A549 treated with GW870086 at 1 μM for 4 hours (cell line): ENCODE measurements around the gene OR1F1. TPM values are rescaled to one million over a fixed set of nuclear protein-coding genes. Genes with fewer than 3 reads are reported as not detected.

Experiments used
- total RNA-seq: library from RNA; stranded (reverse); fragments of 200-300 nt; extraction: Qiagen RNA extraction; gene quantifications from 5 replicates; pipeline ENCODE4 v1.2.3, GENCODE V29; 2022; ENCODE audit warnings: low read depth

OR1F1 gene
- 0.18 to 0.67 TPM (median 0.35 TPM) in 4 of 5 replicates, not detected in the other for total RNA-seq

DNA sequence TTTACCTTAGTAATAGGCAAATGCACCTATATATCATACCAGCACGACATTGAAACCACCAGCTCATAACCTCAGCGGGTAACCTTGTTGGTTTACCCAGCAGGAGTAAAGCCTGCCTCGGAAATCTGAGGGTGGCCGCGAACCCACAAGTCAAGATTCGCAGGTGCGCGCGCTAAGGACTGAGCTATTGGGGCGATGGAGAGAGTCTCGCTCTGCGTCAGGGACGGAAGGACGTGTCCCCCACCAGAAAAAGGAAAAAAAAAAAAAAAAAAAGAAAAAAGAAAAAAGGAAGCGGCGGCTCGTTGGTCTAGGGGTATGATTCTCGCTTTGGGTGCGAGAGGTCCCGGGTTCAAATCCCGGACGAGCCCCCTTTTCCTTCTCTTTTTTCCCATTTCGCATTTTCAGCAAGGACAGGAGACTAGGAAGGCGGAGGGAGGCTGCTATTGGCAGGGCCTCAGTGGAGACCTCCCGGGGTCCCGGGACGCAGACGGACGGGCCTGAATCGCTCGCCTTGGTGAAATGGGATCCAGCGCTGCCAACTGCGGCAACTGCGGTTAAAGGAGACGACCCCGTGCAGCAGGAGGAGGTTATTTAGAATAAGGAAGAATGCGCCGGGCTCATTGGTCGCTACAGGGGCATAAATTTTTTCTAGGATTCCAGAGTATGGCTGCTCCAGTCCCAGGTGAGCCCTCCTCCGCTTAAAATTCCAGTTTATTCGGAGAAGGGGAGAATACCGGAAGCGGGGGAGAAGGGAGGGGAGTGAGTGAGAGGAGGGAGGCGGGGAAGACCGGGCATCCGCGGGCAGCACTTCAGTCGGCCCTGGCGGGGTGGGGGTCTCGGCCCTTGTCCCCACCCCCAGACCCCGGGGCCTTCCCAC lies at the start of gene OR1F1:
Gene OR1F1, plus strand, starts transcription at position 407 of the 877 bp plus-strand sequence.

DNA sequence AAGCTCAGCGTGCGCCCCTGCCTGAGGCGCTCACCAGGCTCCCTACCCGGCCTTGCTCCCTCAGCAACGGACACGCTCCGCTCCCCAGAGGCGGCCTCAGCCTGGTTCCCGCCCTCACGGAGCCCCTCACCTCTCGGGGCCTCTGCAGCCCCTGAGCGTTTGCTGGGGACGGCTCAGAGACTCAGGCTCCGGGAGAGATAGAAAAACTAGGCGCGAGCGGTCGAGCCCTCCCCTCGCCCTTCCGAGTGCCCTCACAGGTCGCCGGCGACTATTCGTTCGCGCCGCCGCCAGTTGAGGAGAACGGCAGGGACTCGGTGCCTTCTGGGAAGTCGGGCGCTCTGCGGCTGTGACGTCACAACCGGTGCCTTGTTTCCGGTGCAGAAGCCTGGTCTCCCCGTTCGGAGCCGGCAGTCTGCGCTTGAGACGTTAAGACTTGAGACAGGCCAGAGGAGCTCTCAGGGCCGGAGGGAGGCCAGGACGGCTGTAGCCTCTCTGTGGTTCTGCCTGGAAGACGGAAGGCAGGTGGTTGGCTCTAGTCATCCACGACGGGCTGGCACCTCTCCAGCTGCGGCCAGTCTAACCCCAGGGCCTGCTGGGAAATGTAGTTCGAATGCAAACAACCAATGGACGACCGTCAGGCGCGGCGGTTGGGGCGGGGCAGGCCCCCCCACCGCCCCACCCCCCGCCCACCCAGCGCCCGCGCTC lies 47.0 kb downstream of the OR1F1 start, which contains the start of gene ZNF200:
Gene ZNF200, minus strand, starts transcription at position 302 of the 705 bp plus-strand sequence. CDS start 1,403 bp downstream, outside the sequence.

Other genes with a start within 250 kb of the OR1F1 start
- 1.3 to 3.0 TPM (median 2.3 TPM) in 5 replicates for gene KREMEN2, start 223.9 kb upstream of the OR1F1 start, total RNA-seq
- 32.0 to 45.1 TPM (median 41.2 TPM) in 5 replicates for gene PAQR4, start 218.9 kb upstream of the OR1F1 start, total RNA-seq
- gene PKMYT1, start 207.8 kb upstream of the OR1F1 start, total RNA-seq, result 65.1 to 89.9 TPM (median 84.9 TPM) in 5 replicates
- 0.23 to 0.48 TPM (median 0.29 TPM) in 5 replicates for gene CLDN9, start 175.3 kb upstream of the OR1F1 start, total RNA-seq
- gene CLDN6, start 170.0 kb upstream of the OR1F1 start, total RNA-seq, result 0.24 to 0.57 TPM (median 0.48 TPM) in 5 replicates
- 446 to 645 TPM (median 558 TPM) in 5 replicates for gene TNFRSF12A, start 167.8 kb upstream of the OR1F1 start, total RNA-seq
- 212 to 248 TPM (median 240 TPM) in 5 replicates for gene HCFC1R1, start 164.3 kb upstream of the OR1F1 start, total RNA-seq
- gene THOC6, start 164.2 kb upstream of the OR1F1 start, total RNA-seq, result 25.3 to 35.1 TPM (median 31.9 TPM) in 5 replicates
- not detected in 5 replicates for gene BICDL2, start 151.3 kb upstream of the OR1F1 start, total RNA-seq
- 0.81 to 1.2 TPM (median 0.90 TPM) in 5 replicates for gene MMP25, start 141.6 kb upstream of the OR1F1 start, total RNA-seq
- 21.6 to 35.8 TPM (median 29.8 TPM) in 5 replicates for gene IL32, start 122.6 kb upstream of the OR1F1 start, total RNA-seq
- 0.33 TPM in 1 of 5 replicates, not detected in the others for gene ZSCAN10, start 88.9 kb upstream of the OR1F1 start, total RNA-seq
- gene ZNF205, start 75.6 kb upstream of the OR1F1 start, total RNA-seq, result 10.8 to 15.4 TPM (median 14.6 TPM) in 5 replicates
- 9.1 to 12.0 TPM (median 11.5 TPM) in 5 replicates for gene ZNF213, start 53.2 kb upstream of the OR1F1 start, total RNA-seq
- 7.9 to 8.4 TPM (median 8.2 TPM) in 5 replicates for gene ZNF200, start 47.0 kb downstream of the OR1F1 start, total RNA-seq
- gene MEFV, start 68.4 kb downstream of the OR1F1 start, total RNA-seq, result 0.16 TPM in 1 of 5 replicates, not detected in the others
- 34.5 to 40.6 TPM (median 38.5 TPM) in 5 replicates for gene ZNF263, start 95.3 kb downstream of the OR1F1 start, total RNA-seq
- gene TIGD7, start 117.2 kb downstream of the OR1F1 start, total RNA-seq, result 0.73 to 1.7 TPM (median 1.2 TPM) in 5 replicates
- 9.1 to 11.4 TPM (median 10.3 TPM) in 5 replicates for gene ZNF75A, start 117.3 kb downstream of the OR1F1 start, total RNA-seq
- not detected in 5 replicates for gene OR2C1, start 167.7 kb downstream of the OR1F1 start, total RNA-seq
- gene ZSCAN32, start 212.8 kb downstream of the OR1F1 start, total RNA-seq, result 12.3 to 18.3 TPM (median 16.1 TPM) in 5 replicates
- gene ZNF174, start 213.0 kb downstream of the OR1F1 start, total RNA-seq, result 11.8 to 13.9 TPM (median 13.3 TPM) in 5 replicates